MM.1S (cell line): Measurements from ENCODE around the gene AP1M1.

ENCODE experiments used
- CTCF ChIP-seq: fragments of 300-600 bp; sonication (generic); IDR thresholded peaks from 2 replicates; pipeline ENCODE4 v1.5.1; 2016; ENCODE audit warnings: antibody characterized with exemption, low read length, mixed read lengths
- EZH2 ChIP-seq: fragments of 300-600 bp; sonication (generic); optimal IDR thresholded peaks from 2 replicates; pipeline ENCODE3; 2017; ENCODE audit warnings: low read depth, mild to moderate bottlenecking, antibody characterized with exemption, low read length, mixed read lengths
- EZH2phosphoT487 ChIP-seq: fragments of 300-600 bp; sonication (generic); IDR thresholded peaks from 2 replicates; pipeline ENCODE4 v1.6.1; 2018; ENCODE audit warnings: antibody characterized with exemption, low read length

DNA sequence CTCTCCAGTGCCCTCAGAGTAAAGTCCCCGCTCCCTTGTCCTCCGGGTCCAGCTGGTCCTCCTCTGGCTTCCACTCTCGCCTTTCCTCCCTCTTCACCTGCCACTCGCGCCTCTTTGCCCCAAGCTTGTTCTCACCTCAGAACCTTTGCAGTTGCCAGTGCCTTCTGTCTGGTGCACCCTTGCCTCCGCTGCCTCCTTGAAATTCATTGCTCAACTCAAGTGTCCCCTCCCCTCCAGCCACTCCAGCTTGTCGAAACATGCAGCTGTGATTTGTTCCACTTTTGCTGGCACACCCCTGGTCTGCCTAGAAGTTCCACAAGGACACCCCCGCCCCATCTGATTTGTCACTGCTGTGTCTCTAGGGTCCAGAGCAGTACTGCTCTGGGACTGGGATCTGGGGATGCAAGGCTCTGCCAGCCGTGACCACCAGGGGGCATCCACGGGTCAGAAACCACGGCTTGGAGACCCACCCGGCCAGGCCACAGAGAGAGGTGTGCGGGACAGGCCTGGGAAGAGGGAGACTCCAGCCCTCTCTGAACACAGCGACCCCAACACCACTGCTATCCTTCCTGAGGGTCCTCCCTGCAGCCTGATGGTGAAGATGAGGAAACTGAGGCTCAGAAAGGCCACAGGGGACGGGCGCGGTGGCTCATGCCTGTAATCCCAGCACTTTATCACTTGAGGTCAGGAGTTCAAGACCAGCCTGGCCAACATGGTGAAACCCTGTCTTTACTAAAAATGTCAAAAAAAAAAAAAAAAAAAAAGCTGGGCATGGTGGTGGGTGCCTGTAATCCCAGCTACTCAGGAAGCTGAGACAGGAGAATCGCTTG lies 49.9 kb downstream of the AP1M1 start:
- TF ChIP-seq EZH2: no peak
- peak; percentile 97 for TF ChIP-seq CTCF
- no peak for TF ChIP-seq EZH2phosphoT487
